Measurements from ENCODE around the gene COG1.

DNA sequence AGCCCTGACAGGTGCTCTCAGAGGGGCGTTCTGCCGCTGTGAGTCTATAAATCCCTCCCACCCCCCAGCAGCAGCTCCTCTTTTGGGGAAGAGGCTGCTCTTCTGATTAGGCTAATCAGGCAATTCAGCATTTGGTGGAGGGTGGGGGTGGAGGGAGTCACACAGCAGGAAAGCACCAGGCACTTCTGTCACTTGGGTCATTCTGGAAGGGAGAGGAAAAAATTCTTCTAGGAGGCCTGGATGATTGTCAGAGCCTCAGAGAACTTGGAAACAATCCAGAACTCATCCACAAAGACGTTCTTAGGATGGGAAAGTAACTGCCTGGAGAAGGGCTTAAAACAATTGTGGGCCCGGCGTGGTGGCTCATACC lies 35.3 kb upstream of the COG1 start:
- TF ChIP-seq CTCF (IDR thresholded peaks at IDR 0.05) (no peak), EZH2 (IDR thresholded peaks at IDR 0.05) (no peak)
